ENCODE data around the gene SYT9. TPM values are rescaled to one million over a fixed set of nuclear protein-coding genes. Genes with fewer than 3 reads are reported as not detected.

The SYT9 gene
- total and polyA plus RNA-seq, 2 of the 4 experiments (the other 2 are of a cell fraction) = not detected

DNA sequence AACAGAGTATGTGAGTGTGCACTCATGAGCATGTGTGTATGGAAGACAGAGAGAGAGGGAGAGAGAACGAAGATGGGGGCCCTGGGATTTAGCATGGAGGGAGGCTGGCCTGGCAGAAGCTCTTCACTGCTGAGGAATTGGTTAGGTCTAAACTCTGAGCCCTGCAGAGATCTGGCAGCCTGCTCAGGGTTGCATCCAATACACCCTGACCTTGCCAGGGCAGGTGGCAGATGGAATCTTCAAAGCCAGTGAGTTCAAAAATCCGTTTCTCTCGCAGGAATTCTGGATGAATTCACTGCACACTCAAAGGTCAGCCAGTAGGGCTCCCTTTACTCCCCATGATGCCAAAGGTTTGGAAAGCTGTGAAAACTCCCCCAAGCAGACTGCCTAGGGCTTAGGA lies 172.2 kb downstream of the SYT9 start:
- Histone ChIP-seq H3K9me1 (ENCODE audit: insufficient read depth, low read length) (no peaks in the 10 kb centered on the region), H3K18ac (ENCODE audit: low read depth, low read length) (no peak overlapping the region), H3K27ac (ENCODE audit: insufficient read depth, low read length) (no peak overlapping the region), H4K20me1 (ENCODE audit: insufficient read depth, low read length) (no peaks in the 10 kb centered on the region), H2BK5ac (ENCODE audit: low read depth, low read length, poor library complexity, severe bottlenecking) (no peak overlapping the region), H2AK9ac (replicated peaks; ENCODE audit: low read depth, low read length, poor library complexity) (no peak overlapping the region), H3K14ac (replicated peaks; ENCODE audit: low read depth, low read length) (no peak overlapping the region), H2BK20ac (ENCODE audit: low read depth, low read length) (no peak overlapping the region), H3K23ac (ENCODE audit: low read depth, low read length) (no peak overlapping the region), H3K9me3 (ENCODE audit: control insufficient read depth, insufficient read depth, low read length) (no peaks in the 10 kb centered on the region), H3K79me1 (ENCODE audit: low read depth in 1 of 2, low read length in 2 of 2) (no peaks in the 10 kb centered on the region), H3K36me3 (ENCODE audit: control insufficient read depth, insufficient read depth, low read length) (no peaks in the 10 kb centered on the region), H3K4ac (ENCODE audit: low read depth, low read length) (no peak overlapping the region), H3K27me3 (ENCODE audit: control insufficient read depth, insufficient read depth, low read length) (no peaks in the 10 kb centered on the region), H4K5ac (ENCODE audit: low read depth, low read length) (no peak overlapping the region), H2AK5ac (ENCODE audit: low read depth, low read length) (no peak overlapping the region), H3K4me1 (ENCODE audit: control insufficient read depth, insufficient read depth, low read length) (no peaks in the 10 kb centered on the region), H3K4me3 (ENCODE audit: insufficient read depth, low read depth, low read length) (no peak overlapping the region), H4K8ac (ENCODE audit: low read depth in 2 of 2, low read length in 2 of 2) (no peak overlapping the region), H2BK120ac (ENCODE audit: low read depth, low read length) (no peak overlapping the region), H3K4me2 (ENCODE audit: low read depth, low read length) (no peak overlapping the region), H3K9ac (ENCODE audit: low read depth, low read length) (no peak overlapping the region), H3K56ac (ENCODE audit: extremely low read depth, insufficient read depth, low read length) (no peak overlapping the region), H2BK15ac (ENCODE audit: low read depth, low read length) (no peak overlapping the region), H4K91ac (ENCODE audit: insufficient read depth, low read depth, low read length) (no peak overlapping the region), H2AFZ (replicated peaks; ENCODE audit: low read length, poor library complexity) (no peak overlapping the region)
- BruUV-seq (replicated peaks) = no TSS peak
- intact Hi-C loops (cut with micrococcal nuclease) (no loop called here), in situ Hi-C loops (cut with MboI; ENCODE audit: low sequenced_read_pairs) (no loop called here), dilution Hi-C loops (cut with HindIII; ENCODE audit: low sequenced_read_pairs, unreplicated experiment) (no loop called here)
- DNase-seq = no peak
- no peak for ATAC-seq (ENCODE audit: low read depth)
- no peak for TF ChIP-seq MAZ (IDR thresholded peaks at IDR 0.05; ENCODE audit: borderline replicate concordance, low read depth, low read length)
- no peak for TF ChIP-seq MAFK (IDR thresholded peaks at IDR 0.05; ENCODE audit: low read depth, low read length)
- TF ChIP-seq, protein P1, sequence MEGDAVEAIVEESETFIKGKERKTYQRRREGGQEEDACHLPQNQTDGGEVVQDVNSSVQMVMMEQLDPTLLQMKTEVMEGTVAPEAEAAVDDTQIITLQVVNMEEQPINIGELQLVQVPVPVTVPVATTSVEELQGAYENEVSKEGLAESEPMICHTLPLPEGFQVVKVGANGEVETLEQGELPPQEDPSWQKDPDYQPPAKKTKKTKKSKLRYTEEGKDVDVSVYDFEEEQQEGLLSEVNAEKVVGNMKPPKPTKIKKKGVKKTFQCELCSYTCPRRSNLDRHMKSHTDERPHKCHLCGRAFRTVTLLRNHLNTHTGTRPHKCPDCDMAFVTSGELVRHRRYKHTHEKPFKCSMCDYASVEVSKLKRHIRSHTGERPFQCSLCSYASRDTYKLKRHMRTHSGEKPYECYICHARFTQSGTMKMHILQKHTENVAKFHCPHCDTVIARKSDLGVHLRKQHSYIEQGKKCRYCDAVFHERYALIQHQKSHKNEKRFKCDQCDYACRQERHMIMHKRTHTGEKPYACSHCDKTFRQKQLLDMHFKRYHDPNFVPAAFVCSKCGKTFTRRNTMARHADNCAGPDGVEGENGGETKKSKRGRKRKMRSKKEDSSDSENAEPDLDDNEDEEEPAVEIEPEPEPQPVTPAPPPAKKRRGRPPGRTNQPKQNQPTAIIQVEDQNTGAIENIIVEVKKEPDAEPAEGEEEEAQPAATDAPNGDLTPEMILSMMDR (conservative IDR thresholded peaks at IDR 0.05; ENCODE audit: low read depth, low read length) = no peak
- no peak for TF ChIP-seq CHD1 (IDR thresholded peaks at IDR 0.05; ENCODE audit: low read depth, low read length)
- TF ChIP-seq FOS (IDR thresholded peaks at IDR 0.05; ENCODE audit: low read depth, low read length) = no peak
- TF ChIP-seq RAD21 (IDR thresholded peaks at IDR 0.05; ENCODE audit: low read length) = no peak
- ChIA-PET POLR2A (ENCODE audit: unreplicated experiment) (no interaction called here), CTCF (no interaction called here)
- no CpG with 5 or more reads among the region's 3 CpGs for WGBS, 2 experiments (ENCODE audit: extremely low coverage in 2 of 2, insufficient read length in 1 of 2)
